GM12878 (cell line): Measurements from ENCODE around the gene SMARCC2. TPM values are rescaled to one million over a fixed set of nuclear protein-coding genes. Genes with fewer than 3 reads are reported as not detected.

ENCODE experiments used
- ATAC-seq: fragments of 200-7000 bp; cut with Tn5 transposase; 3 replicates; pipeline ENCODE4 v1.9.1; 2020; ENCODE audit warnings: mild to moderate bottlenecking, moderate library complexity
- BruUV-seq: library from RNA; stranded (reverse); fragments of 400-500 nt; replicated peaks from 2 replicates; lab custom pipeline; 2021; lab: Mats Ljungman, UMichigan
- CTCF ChIA-PET: fragments of 300-600 bp; sonication (Branson Sonifier 250); formaldehyde crosslinking; extraction: SDS; loops from one replicate; lab custom pipeline; 2021; ENCODE audit warnings: inconsistent platforms; lab: Yijun Ruan, JAX
- POLR2A ChIA-PET: fragments of 350-600 bp; formaldehyde crosslinking; extraction: SDS; loops from one replicate; lab custom pipeline; 2021; ENCODE audit warnings: inconsistent platforms; lab: Charles Lee
- RAD21 ChIA-PET: fragments of 300-600 bp; sonication (Branson Sonifier 250); formaldehyde crosslinking; loops from one replicate; lab custom pipeline; 2023; ENCODE audit warnings: antibody characterized with exemption; ENCODE audit not compliant: unreplicated experiment; lab: Charles Lee
- SMC1A ChIA-PET: fragments of 300-600 bp; sonication (Branson Sonifier 250); formaldehyde crosslinking; loops from one replicate; lab custom pipeline; 2023; ENCODE audit not compliant: unreplicated experiment, uncharacterized antibody; lab: Charles Lee
- DNase-seq: peaks from one replicate; pipeline ENCODE4 v3.0.0-alpha.2; 2011; ENCODE audit warnings: low read depth, low spot score
- FAIRE-seq: peaks from 3 replicates; lab custom pipeline; 2011; peaks lifted over from hg19 to GRCh38; lab: Jason Lieb, UNC
- H2AFZ ChIP-seq: 2 replicates; pipeline ENCODE4 v1.6.0; 2011; ENCODE audit warnings: low read depth, low read length, control low read depth; ENCODE audit not compliant: control insufficient read depth
- H3K27ac ChIP-seq: 2 replicates; pipeline ENCODE4 v1.5.1; 2011; ENCODE audit warnings: control low read depth; ENCODE audit not compliant: control insufficient read depth, insufficient read depth
- H3K27me3 ChIP-seq, 2 experiments: replicated peaks in 1 of 2; 2 replicates each; pipeline versions ENCODE4 v1.6.0 to v1.6.1; 2011; ENCODE audit warnings: low read length in 1 of 2; ENCODE audit not compliant: control insufficient read depth in 2 of 2, insufficient read depth in 2 of 2
- H3K36me3 ChIP-seq, 2 experiments: 2 replicates each; pipeline ENCODE4 v1.5.1; 2011; ENCODE audit warnings: low read length in 1 of 2; ENCODE audit not compliant: control insufficient read depth in 2 of 2, insufficient read depth in 2 of 2
- H3K4me1 ChIP-seq: 2 replicates; pipeline ENCODE4 v1.6.1; 2011; ENCODE audit warnings: mild to moderate bottlenecking, low read length, moderate library complexity, mixed read lengths; ENCODE audit not compliant: control insufficient read depth, insufficient read depth
- H3K4me2 ChIP-seq: 2 replicates; pipeline ENCODE4 v1.6.0; 2011; ENCODE audit warnings: control low read depth; ENCODE audit not compliant: control insufficient read depth, insufficient read depth
- H3K4me3 ChIP-seq: fragments of 200-600 bp; sonication (generic); 2 replicates; pipeline ENCODE4 v1.5.1; 2016
- H3K79me2 ChIP-seq: 2 replicates; pipeline ENCODE4 v1.6.0; 2011; ENCODE audit warnings: low read length; ENCODE audit not compliant: control insufficient read depth, insufficient read depth
- H3K9ac ChIP-seq: 2 replicates; pipeline ENCODE4 v1.8.0; 2011; ENCODE audit warnings: low read length, control low read depth, mixed read lengths; ENCODE audit not compliant: control insufficient read depth, insufficient read depth
- H3K9me3 ChIP-seq: replicated peaks from 3 replicates; pipeline ENCODE4 v1.5.1; 2011; ENCODE audit warnings: mild to moderate bottlenecking, low read length; ENCODE audit not compliant: control insufficient read depth, insufficient read depth
- H4K20me1 ChIP-seq: 2 replicates; pipeline ENCODE4 v1.6.0; 2011; ENCODE audit not compliant: control insufficient read depth, insufficient read depth
- BCL11A ChIP-seq: IDR thresholded peaks from 2 replicates; pipeline ENCODE4 v1.6.1; 2011; ENCODE audit warnings: low read depth, low read length
- CBX3 ChIP-seq: fragments of 200-600 bp; sonication (generic); IDR thresholded peaks from 2 replicates; pipeline ENCODE4 v1.6.1; 2016; ENCODE audit warnings: low read depth, borderline replicate concordance
- DPF2 ChIP-seq: fragments of 450-650 bp; IDR thresholded peaks from 2 replicates; pipeline ENCODE4 v1.6.1; 2017; ENCODE audit warnings: mild to moderate bottlenecking
- IKZF2 ChIP-seq, 2 experiments: fragments of 450-650 bp; IDR thresholded peaks; 2 replicates each; pipeline ENCODE4 v1.6.1; 2017; ENCODE audit warnings: mild to moderate bottlenecking in 2 of 2, moderate library complexity in 2 of 2
- MTA3 ChIP-seq: IDR thresholded peaks from 2 replicates; pipeline ENCODE4 v1.6.1; 2012; ENCODE audit warnings: low read length, inconsistent platforms, borderline replicate concordance
- MYC ChIP-seq: IDR thresholded peaks from 2 replicates; pipeline ENCODE4 v1.6.1; 2011; ENCODE audit warnings: mild to moderate bottlenecking, low read length, moderate library complexity, inconsistent platforms; ENCODE audit not compliant: insufficient read depth, insufficient replicate concordance, insufficient read length, severe bottlenecking
- NFIC ChIP-seq: IDR thresholded peaks from 2 replicates; pipeline ENCODE4 v1.6.1; 2012; ENCODE audit warnings: low read depth, mild to moderate bottlenecking, inconsistent platforms, low read length, moderate library complexity
- RBBP5 ChIP-seq: fragments of 200-600 bp; sonication (generic); conservative IDR thresholded peaks from 2 replicates; pipeline ENCODE4 v1.6.1; 2016
- REST ChIP-seq: IDR thresholded peaks from 2 replicates; pipeline ENCODE4 v1.6.1; 2012; ENCODE audit warnings: mild to moderate bottlenecking, low read depth, low read length
- SKIL ChIP-seq: fragments of 450-650 bp; IDR thresholded peaks from 2 replicates; pipeline ENCODE4 v1.6.1; 2017; ENCODE audit warnings: mild to moderate bottlenecking, low read depth, inconsistent platforms; ENCODE audit not compliant: poor library complexity, severe bottlenecking
- YBX1 ChIP-seq: fragments of 450-650 bp; IDR thresholded peaks from 2 replicates; pipeline ENCODE4 v1.6.1; 2016; ENCODE audit warnings: antibody characterized with exemption
- ZBTB11 ChIP-seq: fragments of 450-650 bp; formaldehyde crosslinking; IDR thresholded peaks from 2 replicates; pipeline ENCODE4 v1.5.0; 2022; ENCODE audit warnings: mild to moderate bottlenecking, missing genetic modification characterization
- WGBS: methylation state at CpG from one replicate; pipeline ENCODE4 v1.1.6; 2016; ENCODE audit warnings: low lambda C conversion rate; ENCODE audit not compliant: insufficient replicate concordance, insufficient coverage; ENCODE audit errors: missing lambda C conversion rate; 5-methylcytosine and 5-hydroxymethylcytosine counted together
- in situ Hi-C: fragments of 300-500 bp; cut with MboI; formaldehyde crosslinking; loops from 9 replicates; pipeline ENCODE4 v1.14.3; 2018; ENCODE audit warnings: mixed read lengths
- intact Hi-C: fragments of 100-400 bp; cut with micrococcal nuclease; formaldehyde crosslinking; loops from one replicate; pipeline ENCODE4 v1.14.2; 2022; ENCODE audit not compliant: unreplicated experiment
- polyA plus RNA-seq, 11 experiments: library from polyadenylated mRNA; depleted of rRNA in 4 of 11; unstranded in 6 of 11; stranded (reverse) in 5 of 11; fragments of >200 nt; fragmentation: Nextera tagmentation in 4 of 11; fragmentation: Illumina TruSeq in 1 of 11; extraction: Ambion mirVana in 4 of 11; extraction: Trizol in 1 of 11; gene quantifications; 1 replicate in 1 of 11; 2 replicates in 10 of 11; pipeline versions ENCODE4 v1.2.1 to v1.2.3, GENCODE V29; 2011 to 2016; ENCODE audit warnings: inconsistent platforms in 2 of 11, missing spikeins in 2 of 11, low read depth in 1 of 11
- total RNA-seq, 4 experiments: library from RNA; depleted of rRNA in 3 of 4; stranded (reverse); fragments of >200 nt in 3 of 4; fragmentation: Illumina TruSeq in 1 of 4; extraction: Trizol in 1 of 4; gene quantifications; 2 replicates each; pipeline versions ENCODE4 v1.2.1 to v1.2.3, GENCODE V29; 2013 to 2021
- TF ChIP-seq, protein P1 (sequence below): IDR thresholded peaks from 2 replicates; pipeline ENCODE4 v1.6.1; 2011; ENCODE audit warnings: borderline replicate concordance, low read depth, mild to moderate bottlenecking, moderate library complexity, low read length; ENCODE audit not compliant: insufficient read depth, poor library complexity, severe bottlenecking

SMARCC2 gene
- total and polyA plus RNA-seq, 10 of the 15 experiments (the other 5 are each of a cell fraction or from before 2014, with no cell fraction given): 13.6 to 71.2 (median 42.3) TPM

GRCh38 chr12:56219840-56220239, 30.6 kb upstream of the SMARCC2 start (continued):
- no peak for TF ChIP-seq REST
- no peak for TF ChIP-seq SKIL
- no peak for TF ChIP-seq MYC
- TF ChIP-seq RBBP5: no peak
- TF ChIP-seq, all 136 proteins: peak for 0

DNA sequence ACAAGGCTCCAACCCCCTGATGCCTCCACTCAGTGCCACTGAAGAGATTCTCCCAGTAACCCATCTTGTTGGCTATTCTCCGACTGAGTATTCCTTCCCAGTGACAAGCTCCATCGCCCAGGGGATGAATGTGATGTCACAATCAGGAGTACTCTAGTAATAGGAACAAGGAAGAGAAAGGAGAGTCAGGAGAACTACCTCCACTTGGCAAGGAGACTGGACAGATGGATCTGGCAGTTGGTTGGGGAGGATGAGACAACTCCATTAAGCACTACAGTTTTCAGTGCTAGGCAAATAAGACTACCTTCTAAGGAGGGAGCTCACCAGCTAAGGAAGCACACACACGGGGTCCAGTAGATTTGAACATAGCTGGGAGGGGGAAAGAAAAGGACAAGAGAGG, 27.2 kb upstream of the SMARCC2 start:
- intact Hi-C loops (no loop called here), in situ Hi-C loops (no loop called here)
- SMC1A ChIA-PET: interaction anchor here (0.7 to 1.5 kb wide), 3 partner anchors 10 to 19 kb away, joined by 3 to 9 read pairs (median 3); no protein-coding TSS in a partner anchor
- no peak for TF ChIP-seq DPF2
- no peak for TF ChIP-seq BCL11A
- TF ChIP-seq ZBTB11 (CRISPR knock-in tag): no peak
- TF ChIP-seq CBX3: no peak
- TF ChIP-seq YBX1: no peak
- no peak for TF ChIP-seq MTA3
- TF ChIP-seq NFIC: no peak
- no peak for TF ChIP-seq IKZF2 (IDR thresholded peaks at IDR 0.05)
- TF ChIP-seq, protein P1, sequence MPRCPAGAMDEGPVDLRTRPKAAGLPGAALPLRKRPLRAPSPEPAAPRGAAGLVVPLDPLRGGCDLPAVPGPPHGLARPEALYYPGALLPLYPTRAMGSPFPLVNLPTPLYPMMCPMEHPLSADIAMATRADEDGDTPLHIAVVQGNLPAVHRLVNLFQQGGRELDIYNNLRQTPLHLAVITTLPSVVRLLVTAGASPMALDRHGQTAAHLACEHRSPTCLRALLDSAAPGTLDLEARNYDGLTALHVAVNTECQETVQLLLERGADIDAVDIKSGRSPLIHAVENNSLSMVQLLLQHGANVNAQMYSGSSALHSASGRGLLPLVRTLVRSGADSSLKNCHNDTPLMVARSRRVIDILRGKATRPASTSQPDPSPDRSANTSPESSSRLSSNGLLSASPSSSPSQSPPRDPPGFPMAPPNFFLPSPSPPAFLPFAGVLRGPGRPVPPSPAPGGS: no peak

More for the DNA sequence above, 27.2 kb upstream of the SMARCC2 start:
- DNase-seq (no peak), FAIRE-seq (no peak), ATAC-seq (no peak)
- Histone ChIP-seq H4K20me1 (no peaks in the 10 kb centered on the region), H3K4me2 (no peak overlapping the region), H3K79me2 (peaks cover 10% of the 10 kb centered on the region), H2AFZ (no peak overlapping the region), H3K9ac (no peak overlapping the region), H3K4me3 (no peak overlapping the region), H3K4me1 (no peaks in the 10 kb centered on the region), H3K9me3 (no peaks in the 10 kb centered on the region), H3K27me3 (no peaks in the 10 kb centered on the region), H3K36me3 (peaks cover 2 to 24% of the 10 kb centered on the region in 2 experiments), H3K27ac (no peak overlapping the region)
- no TSS peak for BruUV-seq
- ChIA-PET RAD21 (no interaction called here), POLR2A (no interaction called here), CTCF (interaction anchor here (0.7 to 1.6 kb wide), 7 partner anchors 10 to 241 kb away, joined by 3 to 11 read pairs (median 3); partner anchors contain the start of genes SMARCC2 and ZC3H10)
- WGBS: 100% methylated on average over 3 of the region's 3 CpGs
